GM23248 (cell line): ENCODE measurements around the gene MORC1.

Experiments used
- EZH2 ChIP-seq: fragments of 200-600 bp; sonication (generic); IDR thresholded peaks from 2 replicates; pipeline ENCODE4 v1.6.1; 2018; ENCODE audit warnings: antibody characterized with exemption, mild to moderate bottlenecking; ENCODE audit not compliant: insufficient read depth, poor library complexity, severe bottlenecking
- EZH2phosphoT487 ChIP-seq: fragments of 200-600 bp; sonication (generic); IDR thresholded peaks from 2 replicates; pipeline ENCODE4 v1.6.1; 2018; ENCODE audit warnings: antibody characterized with exemption, moderate library complexity, mild to moderate bottlenecking, low read depth; ENCODE audit not compliant: insufficient read depth

DNA sequence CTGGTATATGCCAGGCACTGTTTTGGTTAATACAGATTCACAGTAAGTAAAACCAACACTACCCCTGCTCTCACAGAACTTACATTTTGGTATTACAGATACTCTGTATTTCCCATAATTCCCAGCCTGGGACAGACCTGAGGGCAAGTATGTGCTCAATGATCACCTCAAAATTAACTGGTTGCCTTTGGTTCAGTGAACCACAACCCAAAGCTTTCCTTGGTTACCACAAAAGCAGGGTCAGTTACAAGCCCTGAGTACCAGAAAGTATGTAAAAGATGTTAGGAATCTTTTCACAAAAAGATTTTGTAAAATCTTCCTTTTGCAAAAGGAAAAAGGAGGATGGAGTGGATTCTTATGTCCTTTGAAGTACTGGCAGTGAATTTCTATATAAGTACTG is 92.0 kb downstream of the MORC1 start:
- TF ChIP-seq EZH2 (no peak), EZH2phosphoT487 (no peak)
